Testis (tissue), 3 donors: ENCODE data around the gene INSR. TPM values are rescaled to one million over a fixed set of nuclear protein-coding genes. Genes with fewer than 3 reads are reported as not detected.
A peak's percentile ranks its signal among the peaks of the same experiment; 100 is the strongest.
"Not testable (repeated sequence)": the region's sequence is repeated elsewhere in the genome, so short reads cannot be mapped to it uniquely, and the experiment has no call there.

Experiments used
- DNase-seq: peaks from one replicate; pipeline ENCODE4 v3.0.0-alpha.2; 2019
- H3K27ac ChIP-seq, 2 donors: fragments of 200-600 bp; sonication (generic); one replicate each; pipeline ENCODE4 v1.5.1; 2019
- H3K27me3 ChIP-seq: fragments of 200-600 bp; sonication (generic); one replicate; pipeline ENCODE4 v1.5.1; 2019
- H3K36me3 ChIP-seq: fragments of 200-600 bp; sonication (generic); one replicate; pipeline ENCODE4 v1.5.1; 2017; ENCODE audit warnings: low read depth; ENCODE audit errors: missing control alignments
- H3K4me1 ChIP-seq: fragments of 200-600 bp; sonication (generic); one replicate; pipeline ENCODE4 v1.5.1; 2019
- H3K4me3 ChIP-seq, 2 donors: fragments of 200-600 bp; sonication (generic); one replicate each; pipeline ENCODE4 v1.5.1; 2017 to 2019
- H3K9me3 ChIP-seq: fragments of 200-600 bp; sonication (generic); one replicate; pipeline ENCODE4 v1.5.1; 2017
- CTCF ChIP-seq, 3 experiments: fragments of 450-650 bp in 2 of 3; fragments of 200-600 bp in 1 of 3; sonication (generic) in 1 of 3; IDR thresholded peaks; one replicate each; pipeline ENCODE4 v1.5.1; 2016 to 2019; ENCODE audit warnings: antibody characterized with exemption in 3 of 3, mild to moderate bottlenecking in 2 of 3, moderate library complexity in 1 of 3
- POLR2A ChIP-seq: fragments of 450-650 bp; IDR thresholded peaks from one replicate; pipeline ENCODE4 v1.6.1; 2017; ENCODE audit warnings: antibody characterized with exemption, mild to moderate bottlenecking, moderate library complexity
- WGBS, 2 donors: methylation state at CpG; one replicate each; pipeline ENCODE4 v1.1.5; 2018; 5-methylcytosine and 5-hydroxymethylcytosine counted together
- intact Hi-C: fragments of 100-400 bp; cut with DNase I; formaldehyde crosslinking; loops from one replicate; pipeline ENCODE4 v1.15.1; 2023; ENCODE audit warnings: low total_unique reads
- polyA plus RNA-seq: library from polyadenylated mRNA; stranded (reverse); fragments of 350-450 nt; fragmentation: Illumina TruSeq; extraction: RNeasy Lipid Tissue Mini Kit (QIAGEN cat#74804); gene quantifications from one replicate; pipeline ENCODE4 v1.2.3, GENCODE V29; 2014; ENCODE audit warnings: low read depth, low replicate concordance; ENCODE audit not compliant: insufficient read depth
- total RNA-seq, 2 donors: library from RNA; depleted of rRNA; stranded (reverse); fragments of >200 nt; gene quantifications; one replicate each; pipeline ENCODE4 v1.2.3, GENCODE V29; 2016

The INSR gene
- total and polyA plus RNA-seq, 3 donors from 2014 or later = 9.3 to 96.5 (median 85.1) TPM

GRCh38 chr19:7069042-7069903 lies 224.9 kb downstream of the INSR start, which contains the start of gene ZNF557:
ZNF557 (plus strand) TSS chr19:7069703; CDS start chr19:7075075, 5,372 bp downstream.
- Histone ChIP-seq H3K36me3 (no peaks in the 10 kb centered on the region), H3K4me1 (peaks cover 4% of the 10 kb centered on the region), H3K9me3 (no peaks in the 10 kb centered on the region), H3K27ac (peak within 1 kb of the TSS; percentile 66 to 87), H3K4me3 (peak within 1 kb of the TSS; percentile 78 to 99), H3K27me3 (no peaks in the 10 kb centered on the region)
- TF ChIP-seq CTCF (IDR thresholded peaks at IDR 0.05) = no peak
- TF ChIP-seq POLR2A = no peak
- peak; percentile 99 for DNase-seq
- WGBS, 2 donors = 0 to 1% methylated on average over 42 to 53 of the region's 56 CpGs
- intact Hi-C loops = no loop called here

- Histone ChIP-seq H3K4me3 (peak overlapping the region; percentile 78 to 99), H3K27me3 (no peaks in the 10 kb centered on the region), H3K27ac (peak overlapping the region in 1 of 2 donors; percentile 87), H3K36me3 (no peaks in the 10 kb centered on the region), H3K4me1 (peaks cover 4% of the 10 kb centered on the region), H3K9me3 (no peaks in the 10 kb centered on the region)
- no peak for DNase-seq
- intact Hi-C loops = no loop called here
- no peak for TF ChIP-seq CTCF (IDR thresholded peaks at IDR 0.05)
- no peak for TF ChIP-seq POLR2A
- WGBS, 2 donors = 70 to 71% methylated on average over 6 of the region's 6 CpGs
Measured at GRCh38 chr19:7068599-7068998, 225.6 kb downstream of the INSR start.

- intact Hi-C loops = no loop called here
- WGBS, 2 donors = 75% methylated on average over 2 of the region's 2 CpGs
- TF ChIP-seq POLR2A (no peak), CTCF (IDR thresholded peaks at IDR 0.05) (no peak)
- H3K4me1 ChIP-seq = peaks cover 4% of the 10 kb centered on the region
- no peak for DNase-seq
- H3K27me3 ChIP-seq = no peaks in the 10 kb centered on the region
- no peaks in the 10 kb centered on the region for H3K9me3 ChIP-seq
- no peak overlapping the region for H3K4me3 ChIP-seq
- no peak overlapping the region for H3K27ac ChIP-seq
- H3K36me3 ChIP-seq = no peaks in the 10 kb centered on the region
Measured at GRCh38 chr19:7067716-7068115, 226.5 kb downstream of the INSR start.

GRCh38 chr19:7067122-7067521 lies 227.1 kb downstream of the INSR start:
- H3K9me3 ChIP-seq, H3K4me1 ChIP-seq, H3K27ac ChIP-seq, H3K27me3 ChIP-seq, H3K36me3 ChIP-seq, intact Hi-C loops, H3K4me3 ChIP-seq: not testable (repeated sequence)
- peak; percentile 76 for DNase-seq
- 44% methylated on average over 13 of the region's 13 CpGs for WGBS, 2 donors

GRCh38 chr19:7063764-7064418 lies 230.3 kb downstream of the INSR start:
- no peaks in the 10 kb centered on the region for H3K27me3 ChIP-seq
- H3K27ac ChIP-seq = no peak overlapping the region
- H3K9me3 ChIP-seq = no peaks in the 10 kb centered on the region
- H3K4me3 ChIP-seq = no peak overlapping the region
- intact Hi-C loops = no loop called here
- H3K36me3 ChIP-seq = no peaks in the 10 kb centered on the region
- 86 to 94% methylated on average over 9 of the region's 9 CpGs for WGBS, 2 donors
- TF ChIP-seq POLR2A = no peak
- TF ChIP-seq CTCF (IDR thresholded peaks at IDR 0.05) = no peak
- no peak for DNase-seq
- no peaks in the 10 kb centered on the region for H3K4me1 ChIP-seq
